Raji (cell line): ENCODE results near the gene NLGN2.

Experiments
- POLR2A ChIP-seq: IDR thresholded peaks from 2 replicates; pipeline ENCODE4 v1.6.1; 2011; ENCODE audit warnings: low read depth, low read length, control low read depth; ENCODE audit not compliant: insufficient read depth

The NLGN2 gene

DNA sequence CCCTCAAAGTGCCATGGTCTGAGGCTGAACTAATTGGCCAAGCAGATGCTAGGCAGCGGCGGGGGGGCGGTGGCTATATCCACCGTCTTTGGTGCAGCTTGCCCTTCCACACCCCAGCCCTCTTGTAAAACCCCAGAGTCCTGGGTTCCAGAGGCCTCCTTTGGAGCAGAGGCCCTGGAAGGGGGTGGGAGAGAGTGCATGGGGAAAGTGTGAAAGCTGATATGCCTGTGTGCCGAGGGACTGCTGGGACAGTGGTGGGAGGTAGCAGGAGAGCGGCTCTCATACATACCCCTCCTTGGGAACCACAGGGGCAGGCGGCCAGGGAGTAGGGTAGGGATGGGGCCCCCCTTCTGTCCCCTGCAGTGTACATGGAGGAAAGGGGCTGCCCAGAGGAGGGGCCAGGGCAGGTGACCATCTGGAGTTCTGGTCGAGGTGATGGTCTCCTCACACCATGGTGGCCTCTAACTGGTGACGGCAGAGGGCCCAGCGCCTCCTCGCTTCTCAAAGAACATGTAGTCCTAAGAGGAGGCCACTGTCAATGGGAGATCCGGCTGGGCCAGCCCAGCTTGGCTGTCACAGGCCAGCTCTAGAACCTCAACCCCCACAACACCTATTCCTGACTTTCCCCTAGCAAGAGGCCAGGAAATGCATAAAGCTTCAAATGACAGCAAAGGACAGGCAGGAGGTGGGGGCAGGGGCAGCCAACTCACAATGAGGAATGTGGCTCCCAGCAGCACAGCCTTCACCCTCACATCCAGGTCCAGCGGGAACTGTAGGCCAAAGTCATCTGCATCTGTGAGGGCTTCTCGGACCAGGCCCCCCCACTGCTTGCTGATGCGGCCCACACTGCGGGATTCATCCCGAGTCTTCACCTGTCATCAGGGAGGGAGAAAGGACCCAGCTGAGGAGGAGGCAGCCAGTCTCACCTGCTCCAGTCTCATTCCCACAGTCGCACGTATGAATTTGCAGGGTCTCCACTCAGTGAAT lies 17.4 kb upstream of the NLGN2 start:
- no peak for TF ChIP-seq POLR2A

DNA sequence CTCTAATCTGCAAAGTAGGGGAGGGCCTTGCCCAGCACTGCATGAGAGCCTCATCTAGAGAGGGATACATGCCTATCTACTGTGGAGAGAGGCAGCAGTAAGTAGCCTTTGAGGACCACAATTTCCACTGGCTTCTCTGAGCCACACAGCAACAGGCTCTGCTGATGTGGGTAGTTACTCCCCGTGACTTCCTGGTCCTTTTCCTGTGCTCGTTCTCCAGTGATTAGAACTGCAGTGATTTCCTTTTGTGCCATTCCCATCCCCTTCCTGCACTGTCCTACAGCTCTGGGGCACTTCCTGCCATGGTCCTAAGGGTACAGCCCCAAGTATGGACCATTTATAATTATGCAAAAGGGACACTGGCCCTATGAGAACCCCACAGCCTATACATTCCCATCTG lies 16.3 kb upstream of the NLGN2 start:
- TF ChIP-seq POLR2A: no peak

GRCh38 chr17:7392696-7393612 lies 14.7 kb upstream of the NLGN2 start:
- no peak for TF ChIP-seq POLR2A

DNA sequence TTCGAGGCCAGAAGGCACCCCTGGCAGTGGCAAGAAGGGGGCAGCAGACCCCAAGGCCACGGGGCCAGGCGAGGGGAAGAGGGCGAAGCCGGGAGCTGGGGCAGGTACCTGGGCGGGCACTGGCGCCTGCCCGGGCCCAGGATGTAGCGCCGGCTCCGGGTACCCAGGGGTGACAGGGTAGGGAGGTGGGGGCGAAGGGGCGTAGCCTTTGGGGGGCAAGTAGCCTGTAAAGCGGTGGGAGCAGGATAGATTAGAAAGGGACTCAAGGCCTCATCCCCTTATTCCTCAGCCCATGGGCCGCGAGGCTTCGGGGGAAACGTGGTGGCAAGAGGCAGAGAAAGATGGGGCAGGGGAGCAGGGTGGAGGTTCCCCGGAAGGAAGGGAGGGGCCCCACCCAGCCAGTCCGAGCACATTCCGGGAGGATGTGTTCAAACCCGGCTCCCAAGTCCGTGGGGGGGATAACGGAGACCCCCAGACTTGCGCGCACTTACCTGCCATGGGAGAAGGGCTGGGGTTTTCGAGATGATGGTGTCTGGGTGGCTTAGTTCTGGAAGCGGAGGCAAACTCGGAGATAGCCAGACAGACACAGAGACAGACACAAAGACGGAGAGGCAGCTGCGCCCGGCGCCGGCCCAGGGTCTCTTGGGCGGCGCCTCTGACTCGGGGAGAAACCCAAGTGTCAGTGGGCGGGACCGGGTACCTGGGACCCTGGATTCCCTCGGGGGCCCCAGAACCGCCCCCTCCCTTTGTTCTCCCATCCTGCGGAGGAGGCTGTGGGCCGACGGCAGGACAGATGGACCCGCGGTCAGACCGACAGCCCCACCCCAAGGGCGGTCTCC lies 13.8 kb upstream of the NLGN2 start:
- no peak for TF ChIP-seq POLR2A

DNA sequence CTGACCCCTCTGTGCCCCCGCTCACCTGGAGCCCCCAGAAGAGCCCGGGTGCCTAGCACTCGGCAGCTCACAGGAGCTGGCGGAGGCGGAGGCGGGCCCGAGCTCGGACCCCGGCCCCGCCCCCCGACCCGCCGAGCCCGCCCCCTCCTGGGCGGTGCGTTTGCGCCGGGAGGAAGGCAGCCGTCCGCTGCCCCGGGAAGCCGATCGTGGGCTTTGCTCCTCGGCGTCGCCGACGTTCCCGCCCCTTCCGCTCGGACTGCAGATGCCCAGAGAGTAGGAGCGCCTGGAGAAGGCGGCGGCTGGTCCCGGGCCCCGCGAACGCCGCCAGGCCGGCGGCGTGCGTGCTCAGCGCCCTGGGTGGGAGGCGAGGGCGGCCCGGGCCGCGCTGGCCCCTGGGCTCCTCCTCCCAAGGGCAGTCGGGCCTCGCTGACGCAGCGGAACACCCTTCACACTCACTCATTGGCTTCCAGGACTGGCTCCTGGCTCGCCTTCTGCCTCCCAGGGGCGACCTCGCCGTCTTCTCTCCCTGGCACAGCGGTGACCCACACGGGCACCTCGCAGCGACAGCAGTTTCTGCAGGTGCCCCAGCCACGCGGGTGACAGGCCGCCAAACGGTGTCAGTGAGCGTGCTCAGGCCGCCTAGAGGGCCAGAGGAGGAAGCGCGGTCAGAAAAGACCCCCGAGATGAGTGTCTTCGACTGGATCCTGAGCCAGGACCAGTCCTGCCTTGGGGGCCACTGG lies 13.0 kb upstream of the NLGN2 start, which contains the start of gene PLSCR3:
TSS of gene PLSCR3 (minus strand) at position 74 of the 740 bp plus-strand sequence. CDS start 415 bp downstream, outside the sequence.
- TF ChIP-seq POLR2A: peak; percentile 79

DNA sequence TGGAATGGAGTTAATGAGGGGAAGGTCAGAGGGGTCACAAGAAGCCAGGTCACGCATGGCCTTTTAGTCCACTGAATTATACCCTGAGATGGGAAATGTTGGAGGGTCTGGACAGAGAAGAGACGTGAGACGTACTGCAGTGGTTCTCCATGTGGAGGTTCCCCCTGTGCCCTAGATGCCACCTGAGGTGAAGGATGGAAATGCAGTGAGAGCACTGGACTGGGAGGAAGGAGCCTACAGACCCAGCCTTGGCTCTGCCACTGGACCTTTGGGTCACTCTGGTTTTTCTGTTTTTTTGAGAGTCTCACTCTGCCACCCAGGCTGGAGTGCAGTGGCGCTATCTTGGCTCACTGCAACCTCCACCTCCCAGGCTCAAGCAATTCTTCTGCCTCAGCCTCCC lies 11.5 kb upstream of the NLGN2 start:
- TF ChIP-seq POLR2A: 0 out of 2 replicates have a peak, but pooled peaks have one; percentile 28

DNA sequence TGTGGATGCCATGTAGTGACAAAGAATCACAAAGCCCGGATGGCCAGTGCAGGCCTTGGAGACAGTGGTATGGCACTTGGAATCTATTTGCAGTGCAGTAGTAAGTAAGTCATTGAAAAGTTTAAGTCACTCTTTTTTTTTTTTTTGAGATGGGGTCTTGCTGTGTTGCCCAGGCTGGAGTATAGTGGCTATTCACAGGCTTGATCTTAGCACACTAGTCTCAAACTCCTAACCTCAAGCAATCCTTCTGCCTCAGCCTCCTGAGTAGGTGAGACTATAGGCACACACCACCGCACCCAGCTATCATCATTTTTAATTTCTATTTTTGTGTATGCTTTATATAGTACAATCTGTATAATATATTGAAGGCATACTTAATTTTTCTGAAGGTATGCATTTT lies 9.0 kb upstream of the NLGN2 start:
- TF ChIP-seq POLR2A: peak; percentile 2; the same call in 1 of the 2 replicates

DNA sequence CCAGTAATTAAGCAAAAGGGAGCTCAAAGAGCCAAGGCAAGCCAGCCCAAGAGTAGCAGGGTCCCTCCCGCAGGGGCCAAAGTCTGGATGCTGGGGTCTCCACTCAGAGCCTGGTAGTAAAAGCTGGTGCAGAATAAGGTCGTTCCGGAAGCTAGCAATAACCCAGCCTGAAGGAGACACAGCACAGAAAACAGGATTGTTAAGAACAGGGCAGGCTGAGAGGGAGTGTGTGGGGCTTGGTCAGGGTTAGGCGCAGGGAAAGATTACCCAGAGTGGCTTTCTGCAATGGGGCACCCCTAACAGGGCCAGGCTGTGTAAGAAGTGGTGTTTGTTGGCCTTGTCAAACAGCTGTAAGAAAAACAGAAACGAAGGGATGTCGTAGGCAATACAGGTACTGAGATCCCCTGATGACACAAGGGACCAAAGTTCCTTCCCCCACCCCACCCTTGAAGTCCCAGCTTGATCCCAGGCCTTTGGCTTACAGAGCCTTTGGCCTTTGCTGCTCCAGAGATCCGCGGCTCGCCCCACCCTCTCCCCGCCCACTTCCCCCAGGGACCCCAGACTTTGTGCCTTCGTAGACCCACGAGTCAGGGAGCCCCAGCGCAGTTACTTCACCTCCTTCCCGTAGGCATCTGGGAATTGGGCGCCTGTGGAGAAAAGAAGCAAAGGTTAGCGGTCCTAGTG lies 4.5 kb upstream of the NLGN2 start:
- no peak for TF ChIP-seq POLR2A

- TF ChIP-seq POLR2A: no peak
Observed at GRCh38 chr17:7403727-7403976, 4.0 kb upstream of the NLGN2 start.

DNA sequence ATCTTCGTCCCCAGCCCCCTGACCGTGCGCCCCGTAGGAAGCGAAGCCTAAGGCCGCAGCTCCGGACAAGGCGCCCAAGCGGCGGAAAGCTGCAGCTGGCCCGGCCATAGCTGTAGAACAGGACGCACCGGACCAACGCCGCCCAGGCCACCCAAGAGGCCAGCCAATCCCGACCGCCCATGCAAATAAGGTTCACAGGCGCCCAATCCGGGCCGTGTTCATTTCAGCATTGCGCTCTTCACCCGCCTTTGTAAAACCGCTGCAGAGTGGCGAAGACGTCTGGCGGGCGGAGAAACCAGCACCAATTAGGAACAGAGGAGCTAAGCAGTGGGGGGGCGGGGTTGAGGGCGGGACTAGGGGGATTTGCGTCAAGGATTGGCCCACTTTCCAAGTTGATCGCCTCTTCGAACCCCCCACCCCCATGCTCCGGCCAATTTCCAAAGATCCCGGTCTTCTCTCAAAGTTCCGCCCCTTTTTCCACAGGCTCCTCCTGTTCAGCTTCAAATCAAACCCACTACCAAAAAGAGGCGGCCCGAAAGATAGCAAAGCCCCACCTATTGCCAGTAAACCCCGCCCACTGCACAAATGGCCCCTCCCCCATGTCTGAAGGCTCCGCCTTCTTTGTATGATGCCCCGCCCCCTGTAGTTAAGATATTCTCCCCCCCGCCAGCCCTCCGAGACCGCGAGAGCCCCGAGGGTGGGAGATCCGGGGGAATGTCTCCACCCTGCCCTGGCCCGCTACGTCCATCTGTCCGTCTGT lies 3.5 kb upstream of the NLGN2 start, which contains the start of gene TMEM256:
TSS of gene TMEM256 (minus strand) at position 121 of the 760 bp plus-strand sequence. CDS start at position 108, 13 bp downstream.
- peak; percentile 91 for TF ChIP-seq POLR2A

DNA sequence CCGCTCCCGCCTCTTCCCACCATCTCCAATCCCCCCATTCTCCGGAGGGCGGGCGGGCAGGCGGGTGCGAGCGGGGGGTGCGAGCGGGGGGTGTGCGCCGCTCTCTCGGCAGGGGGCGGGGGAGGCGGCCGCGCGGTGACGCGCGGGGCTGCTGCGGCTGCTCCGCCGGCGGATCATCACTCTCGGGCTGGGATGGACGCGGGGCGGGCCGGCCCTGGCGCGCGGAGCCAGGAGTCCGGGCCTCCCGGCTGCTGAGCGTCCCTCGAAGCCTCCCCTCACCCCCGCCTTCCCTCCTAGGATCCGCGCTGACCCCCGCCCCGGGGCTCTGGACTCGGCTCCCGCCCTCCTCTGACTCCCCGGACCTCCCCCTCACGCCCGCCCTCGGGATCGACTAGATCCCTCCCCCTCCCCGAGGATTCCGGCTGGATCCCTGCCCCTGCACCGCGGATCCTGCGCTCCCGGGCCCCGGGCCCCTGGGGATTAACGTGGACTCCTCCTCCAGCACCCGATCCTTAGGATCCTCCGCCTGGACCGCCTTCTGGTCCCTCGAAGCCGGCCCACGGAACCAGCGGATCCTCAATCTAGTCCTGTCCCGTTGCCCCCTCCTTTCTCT lies 2.8 kb upstream of the NLGN2 start:
- no peak for TF ChIP-seq POLR2A
